ENCODE data around the gene IL1RAP. TPM values are rescaled to one million over a fixed set of nuclear protein-coding genes. Genes with fewer than 3 reads are reported as not detected.

Gene IL1RAP
- total and polyA plus RNA-seq, 8 donors: 20.1 to 32.5 (median 21.0) TPM

DNA sequence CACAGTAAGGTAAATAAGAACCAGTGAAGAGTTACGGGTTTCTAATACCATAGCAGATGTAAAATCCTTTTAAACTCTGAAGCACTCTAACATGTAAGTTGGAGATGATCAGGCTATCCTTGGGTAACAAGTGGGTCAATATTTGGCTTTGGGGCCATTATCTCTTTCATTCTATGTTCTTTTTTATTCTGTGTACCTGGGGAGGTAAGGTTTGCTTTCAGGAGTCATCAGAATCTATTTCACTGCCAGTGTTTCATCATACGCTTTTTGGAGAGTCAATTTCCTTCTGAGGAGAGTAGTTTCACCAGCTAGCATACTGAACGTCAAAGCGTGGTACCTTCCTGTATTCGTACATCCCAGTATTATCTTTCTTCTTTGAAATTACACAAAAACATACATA is 182.1 kb downstream of the IL1RAP start:
- no peak overlapping the region for H3K27ac ChIP-seq
- TF ChIP-seq, protein P1, sequence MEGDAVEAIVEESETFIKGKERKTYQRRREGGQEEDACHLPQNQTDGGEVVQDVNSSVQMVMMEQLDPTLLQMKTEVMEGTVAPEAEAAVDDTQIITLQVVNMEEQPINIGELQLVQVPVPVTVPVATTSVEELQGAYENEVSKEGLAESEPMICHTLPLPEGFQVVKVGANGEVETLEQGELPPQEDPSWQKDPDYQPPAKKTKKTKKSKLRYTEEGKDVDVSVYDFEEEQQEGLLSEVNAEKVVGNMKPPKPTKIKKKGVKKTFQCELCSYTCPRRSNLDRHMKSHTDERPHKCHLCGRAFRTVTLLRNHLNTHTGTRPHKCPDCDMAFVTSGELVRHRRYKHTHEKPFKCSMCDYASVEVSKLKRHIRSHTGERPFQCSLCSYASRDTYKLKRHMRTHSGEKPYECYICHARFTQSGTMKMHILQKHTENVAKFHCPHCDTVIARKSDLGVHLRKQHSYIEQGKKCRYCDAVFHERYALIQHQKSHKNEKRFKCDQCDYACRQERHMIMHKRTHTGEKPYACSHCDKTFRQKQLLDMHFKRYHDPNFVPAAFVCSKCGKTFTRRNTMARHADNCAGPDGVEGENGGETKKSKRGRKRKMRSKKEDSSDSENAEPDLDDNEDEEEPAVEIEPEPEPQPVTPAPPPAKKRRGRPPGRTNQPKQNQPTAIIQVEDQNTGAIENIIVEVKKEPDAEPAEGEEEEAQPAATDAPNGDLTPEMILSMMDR (IDR thresholded peaks at IDR 0.05): no peak
- H3K4me1 ChIP-seq: peaks cover 3 to 6% of the 10 kb centered on the region in 2 donors
- H3K27me3 ChIP-seq: no peaks in the 10 kb centered on the region
- no peaks in the 10 kb centered on the region for H3K9me3 ChIP-seq
- ATAC-seq: peak; percentile 10
- no peaks in the 10 kb centered on the region for H3K36me3 ChIP-seq
- H3K4me3 ChIP-seq: no peak overlapping the region
- no peak for DNase-seq
- intact Hi-C loops (cut with DNase I): no loop called here

DNA sequence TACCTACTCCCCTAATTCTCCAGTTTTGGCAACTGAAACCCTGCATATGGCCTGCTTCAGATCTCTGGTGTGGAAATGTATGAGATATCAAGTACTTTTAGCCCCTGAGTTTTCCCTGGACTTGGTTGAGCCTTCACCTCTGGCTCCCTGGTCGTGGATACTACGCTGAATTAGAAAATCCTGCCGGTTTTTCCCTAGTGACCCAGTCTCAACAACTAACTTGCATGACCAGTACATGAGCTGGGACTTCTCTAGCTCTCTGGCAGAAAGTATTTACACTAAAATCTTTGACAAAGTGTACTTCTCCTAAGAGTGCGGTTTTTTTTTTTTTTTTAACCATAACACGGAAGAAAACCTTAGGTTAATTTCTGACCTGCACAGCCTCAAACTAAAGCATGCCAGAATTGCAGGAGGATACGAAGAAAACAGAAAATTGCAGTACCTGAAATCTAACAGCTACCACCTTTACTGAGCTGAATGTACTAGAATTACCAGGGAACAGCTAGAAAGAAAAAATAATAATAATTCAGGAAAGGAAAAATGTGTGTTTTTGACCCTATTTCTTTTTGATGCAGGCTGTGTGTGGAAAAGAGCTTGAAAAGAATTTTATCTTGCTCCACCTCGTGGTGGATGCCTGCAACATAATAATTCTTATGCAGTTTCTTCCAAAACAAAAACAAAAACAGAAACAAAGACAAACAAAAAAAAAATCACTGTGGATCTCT is 183.1 kb downstream of the IL1RAP start:
- ATAC-seq (peak; percentile 66), DNase-seq (peak in 1 of 4 donors; percentile 51)
- intact Hi-C loops (cut with DNase I): no loop called here
- H3K9me3 ChIP-seq: no peaks in the 10 kb centered on the region
- no peaks in the 10 kb centered on the region for H3K27me3 ChIP-seq
- peak overlapping the region in 1 of 2 donors; percentile 48 for H3K27ac ChIP-seq
- no peak overlapping the region for H3K4me3 ChIP-seq
- peaks cover 3 to 6% of the 10 kb centered on the region in 2 donors for H3K4me1 ChIP-seq
- TF ChIP-seq, protein P1 (IDR thresholded peaks at IDR 0.05): peak; percentile 24 to 48
- H3K36me3 ChIP-seq: no peaks in the 10 kb centered on the region

DNA sequence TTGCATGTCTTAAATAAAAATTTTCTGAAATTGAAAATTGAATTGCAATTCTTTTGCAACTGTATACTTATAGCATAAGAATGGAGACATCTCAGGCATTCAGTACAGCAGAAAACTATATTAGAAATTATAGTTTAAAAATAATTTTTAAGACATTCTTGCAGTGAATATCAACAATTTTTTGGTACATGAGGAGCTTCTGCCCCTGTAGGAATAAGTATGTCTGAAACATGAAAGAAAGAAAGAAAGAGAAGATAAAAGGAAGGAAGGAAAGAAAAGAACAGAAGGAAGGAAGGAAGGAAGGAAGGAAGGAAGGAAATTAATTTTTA is 183.6 kb downstream of the IL1RAP start:
- no peak for ATAC-seq
- Histone ChIP-seq H3K4me1 (peaks cover 3 to 6% of the 10 kb centered on the region in 2 donors), H3K27ac (no peak overlapping the region), H3K4me3 (no peak overlapping the region), H3K27me3 (no peaks in the 10 kb centered on the region), H3K9me3 (no peaks in the 10 kb centered on the region), H3K36me3 (no peaks in the 10 kb centered on the region)
- DNase-seq: no peak
- intact Hi-C loops (cut with DNase I): no loop called here
- TF ChIP-seq, protein P1 (IDR thresholded peaks at IDR 0.05): no peak

DNA sequence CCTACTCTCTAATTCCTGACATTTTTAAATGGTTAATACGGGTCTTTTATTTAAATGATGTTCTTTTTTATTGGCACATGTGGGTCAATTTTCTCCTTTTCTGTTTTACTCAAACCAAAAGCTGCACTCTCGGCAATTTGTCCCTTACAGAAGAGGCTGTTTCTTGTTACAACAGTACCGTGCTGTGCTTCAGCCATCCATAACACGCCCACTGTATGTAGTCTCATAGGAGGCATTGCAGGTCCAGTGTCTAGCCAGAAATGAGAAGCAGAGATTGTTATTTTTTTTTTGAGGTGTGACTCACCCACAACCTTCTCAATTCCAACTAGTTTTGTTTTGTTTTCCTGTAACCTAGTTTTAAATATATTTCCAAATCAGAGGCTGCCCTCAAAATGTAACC is 184.0 kb downstream of the IL1RAP start:
- Histone ChIP-seq H3K4me1 (peaks cover 3 to 6% of the 10 kb centered on the region in 2 donors), H3K27ac (no peak overlapping the region), H3K36me3 (no peaks in the 10 kb centered on the region), H3K9me3 (no peaks in the 10 kb centered on the region), H3K4me3 (no peak overlapping the region), H3K27me3 (no peaks in the 10 kb centered on the region)
- intact Hi-C loops (cut with DNase I): no loop called here
- DNase-seq (no peak), ATAC-seq (peak; percentile 12)
- TF ChIP-seq, protein P1 (IDR thresholded peaks at IDR 0.05): no peak

DNA sequence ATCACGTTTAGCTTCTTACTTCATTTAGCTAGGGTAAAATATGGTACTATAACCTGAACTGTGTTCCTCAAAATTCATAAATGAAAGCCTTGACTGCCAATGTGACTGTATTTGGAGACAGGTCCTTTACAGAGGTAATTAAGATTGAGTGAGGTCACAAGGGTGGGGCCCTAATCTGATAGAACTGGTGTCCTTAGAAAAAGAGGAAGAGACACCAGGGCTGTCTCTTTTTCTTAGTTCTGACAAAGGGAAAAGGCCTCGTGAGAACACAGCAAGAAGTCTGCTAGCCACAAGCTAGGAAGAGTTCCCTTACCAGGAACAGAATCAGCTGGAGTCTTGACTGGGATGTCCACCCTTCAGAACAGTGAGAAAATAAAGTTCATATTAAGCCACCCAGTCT is 185.9 kb downstream of the IL1RAP start:
- intact Hi-C loops (cut with DNase I): no loop called here
- no peak overlapping the region for H3K27ac ChIP-seq
- no peak for DNase-seq

More for the DNA sequence above, 185.9 kb downstream of the IL1RAP start:
- H3K4me1 ChIP-seq: peaks cover 0 to 6% of the 10 kb centered on the region in 2 donors
- H3K36me3 ChIP-seq: no peaks in the 10 kb centered on the region
- TF ChIP-seq, protein P1 (IDR thresholded peaks at IDR 0.05): no peak
- ATAC-seq: no peak
- H3K4me3 ChIP-seq: no peak overlapping the region
- no peaks in the 10 kb centered on the region for H3K9me3 ChIP-seq
- H3K27me3 ChIP-seq: no peaks in the 10 kb centered on the region

Data from left lung (tissue), 10 donors.